Measurements from ENCODE around the gene G0S2.

- TF ChIP-seq, protein P1, sequence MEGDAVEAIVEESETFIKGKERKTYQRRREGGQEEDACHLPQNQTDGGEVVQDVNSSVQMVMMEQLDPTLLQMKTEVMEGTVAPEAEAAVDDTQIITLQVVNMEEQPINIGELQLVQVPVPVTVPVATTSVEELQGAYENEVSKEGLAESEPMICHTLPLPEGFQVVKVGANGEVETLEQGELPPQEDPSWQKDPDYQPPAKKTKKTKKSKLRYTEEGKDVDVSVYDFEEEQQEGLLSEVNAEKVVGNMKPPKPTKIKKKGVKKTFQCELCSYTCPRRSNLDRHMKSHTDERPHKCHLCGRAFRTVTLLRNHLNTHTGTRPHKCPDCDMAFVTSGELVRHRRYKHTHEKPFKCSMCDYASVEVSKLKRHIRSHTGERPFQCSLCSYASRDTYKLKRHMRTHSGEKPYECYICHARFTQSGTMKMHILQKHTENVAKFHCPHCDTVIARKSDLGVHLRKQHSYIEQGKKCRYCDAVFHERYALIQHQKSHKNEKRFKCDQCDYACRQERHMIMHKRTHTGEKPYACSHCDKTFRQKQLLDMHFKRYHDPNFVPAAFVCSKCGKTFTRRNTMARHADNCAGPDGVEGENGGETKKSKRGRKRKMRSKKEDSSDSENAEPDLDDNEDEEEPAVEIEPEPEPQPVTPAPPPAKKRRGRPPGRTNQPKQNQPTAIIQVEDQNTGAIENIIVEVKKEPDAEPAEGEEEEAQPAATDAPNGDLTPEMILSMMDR (IDR thresholded peaks at IDR 0.05 in 8 of 11, conservative IDR thresholded peaks at IDR 0.05 in 3 of 11) = no peak
- TF ChIP-seq POLR2AphosphoS5 (IDR thresholded peaks at IDR 0.05) = peak in 1 of 3 donors; percentile 60
- no peak for TF ChIP-seq POLR2A (IDR thresholded peaks at IDR 0.05)
Observed at GRCh38 chr1:209672705-209673630, 2.2 kb upstream of the G0S2 start.

Data from spleen (tissue), 7 donors.